ENCODE results near the gene GBP3.

Gene GBP3, protein sequence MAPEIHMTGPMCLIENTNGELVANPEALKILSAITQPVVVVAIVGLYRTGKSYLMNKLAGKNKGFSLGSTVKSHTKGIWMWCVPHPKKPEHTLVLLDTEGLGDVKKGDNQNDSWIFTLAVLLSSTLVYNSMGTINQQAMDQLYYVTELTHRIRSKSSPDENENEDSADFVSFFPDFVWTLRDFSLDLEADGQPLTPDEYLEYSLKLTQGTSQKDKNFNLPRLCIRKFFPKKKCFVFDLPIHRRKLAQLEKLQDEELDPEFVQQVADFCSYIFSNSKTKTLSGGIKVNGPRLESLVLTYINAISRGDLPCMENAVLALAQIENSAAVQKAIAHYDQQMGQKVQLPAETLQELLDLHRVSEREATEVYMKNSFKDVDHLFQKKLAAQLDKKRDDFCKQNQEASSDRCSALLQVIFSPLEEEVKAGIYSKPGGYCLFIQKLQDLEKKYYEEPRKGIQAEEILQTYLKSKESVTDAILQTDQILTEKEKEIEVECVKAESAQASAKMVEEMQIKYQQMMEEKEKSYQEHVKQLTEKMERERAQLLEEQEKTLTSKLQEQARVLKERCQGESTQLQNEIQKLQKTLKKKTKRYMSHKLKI

DNA sequence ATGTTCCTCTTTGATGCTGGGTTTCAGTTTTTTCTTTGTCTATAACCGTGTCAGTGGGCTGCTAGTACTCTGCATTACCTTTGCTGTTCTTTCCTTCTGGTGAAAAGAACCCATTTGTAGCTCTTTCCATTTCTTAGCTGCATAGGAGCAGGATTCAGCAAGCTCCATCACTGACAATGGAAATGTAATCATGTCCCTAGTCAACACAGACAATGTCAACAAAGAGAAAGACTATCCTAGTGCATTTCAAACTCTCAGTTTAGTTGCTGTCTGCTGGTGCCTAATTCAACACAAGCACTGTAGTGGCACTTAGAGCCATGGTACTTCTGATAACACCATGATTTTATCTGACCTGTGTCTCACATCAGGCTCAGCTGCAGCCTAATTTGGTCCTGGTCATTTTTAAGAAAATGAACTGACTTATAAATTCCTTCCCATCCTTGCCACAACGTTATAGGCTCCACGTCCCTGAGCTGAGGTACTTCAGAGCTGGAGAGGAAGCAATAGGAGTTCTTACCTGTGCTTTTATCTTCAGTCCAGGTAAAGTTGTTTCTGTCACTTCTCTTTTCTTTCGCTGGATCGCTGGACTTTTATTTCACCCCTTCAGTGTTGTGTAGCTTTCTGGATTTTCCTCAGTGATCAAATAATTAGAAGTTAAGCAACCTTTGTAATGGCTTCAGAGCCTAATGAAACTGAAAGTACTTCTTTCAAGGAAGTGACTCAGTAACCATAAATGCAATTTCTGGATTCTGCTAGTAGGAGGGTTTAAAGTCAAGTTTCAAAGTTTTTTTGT lies at the start of gene GBP3:
TSS of gene GBP3 (minus strand) at position 700 of the 793 bp plus-strand sequence. CDS start 2,145 bp downstream, outside the sequence.
- H3K4me3 ChIP-seq (ENCODE audit: low read depth, low read length): peak within 1 kb of the TSS; percentile 69
- TF ChIP-seq, protein P1, sequence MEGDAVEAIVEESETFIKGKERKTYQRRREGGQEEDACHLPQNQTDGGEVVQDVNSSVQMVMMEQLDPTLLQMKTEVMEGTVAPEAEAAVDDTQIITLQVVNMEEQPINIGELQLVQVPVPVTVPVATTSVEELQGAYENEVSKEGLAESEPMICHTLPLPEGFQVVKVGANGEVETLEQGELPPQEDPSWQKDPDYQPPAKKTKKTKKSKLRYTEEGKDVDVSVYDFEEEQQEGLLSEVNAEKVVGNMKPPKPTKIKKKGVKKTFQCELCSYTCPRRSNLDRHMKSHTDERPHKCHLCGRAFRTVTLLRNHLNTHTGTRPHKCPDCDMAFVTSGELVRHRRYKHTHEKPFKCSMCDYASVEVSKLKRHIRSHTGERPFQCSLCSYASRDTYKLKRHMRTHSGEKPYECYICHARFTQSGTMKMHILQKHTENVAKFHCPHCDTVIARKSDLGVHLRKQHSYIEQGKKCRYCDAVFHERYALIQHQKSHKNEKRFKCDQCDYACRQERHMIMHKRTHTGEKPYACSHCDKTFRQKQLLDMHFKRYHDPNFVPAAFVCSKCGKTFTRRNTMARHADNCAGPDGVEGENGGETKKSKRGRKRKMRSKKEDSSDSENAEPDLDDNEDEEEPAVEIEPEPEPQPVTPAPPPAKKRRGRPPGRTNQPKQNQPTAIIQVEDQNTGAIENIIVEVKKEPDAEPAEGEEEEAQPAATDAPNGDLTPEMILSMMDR (IDR thresholded peaks at IDR 0.05; ENCODE audit: low read depth, low read length): no peak

DNA sequence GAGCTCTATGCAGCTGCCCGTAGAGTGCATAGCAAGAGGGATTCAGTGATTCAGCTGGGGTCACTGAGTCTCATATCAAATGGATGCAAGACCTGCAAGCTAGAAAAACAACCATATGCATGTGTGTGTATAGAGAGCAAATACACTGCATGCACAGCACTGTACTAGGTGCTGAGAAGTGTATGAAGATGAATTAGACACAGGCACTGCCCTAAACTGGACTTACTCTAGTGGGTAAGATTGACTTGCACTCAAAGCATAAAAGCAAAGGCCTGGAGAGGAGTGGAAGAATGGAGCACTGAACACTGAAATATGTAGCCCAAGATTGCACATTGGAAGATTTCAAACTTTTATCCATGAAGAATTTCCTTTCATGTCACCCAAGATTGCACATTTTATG lies 47.8 kb upstream of the GBP3 start:
- TF ChIP-seq, protein P1 (IDR thresholded peaks at IDR 0.05; ENCODE audit: low read depth, low read length): no peak
- no peak overlapping the region for H3K4me3 ChIP-seq (ENCODE audit: low read depth, low read length)

DNA sequence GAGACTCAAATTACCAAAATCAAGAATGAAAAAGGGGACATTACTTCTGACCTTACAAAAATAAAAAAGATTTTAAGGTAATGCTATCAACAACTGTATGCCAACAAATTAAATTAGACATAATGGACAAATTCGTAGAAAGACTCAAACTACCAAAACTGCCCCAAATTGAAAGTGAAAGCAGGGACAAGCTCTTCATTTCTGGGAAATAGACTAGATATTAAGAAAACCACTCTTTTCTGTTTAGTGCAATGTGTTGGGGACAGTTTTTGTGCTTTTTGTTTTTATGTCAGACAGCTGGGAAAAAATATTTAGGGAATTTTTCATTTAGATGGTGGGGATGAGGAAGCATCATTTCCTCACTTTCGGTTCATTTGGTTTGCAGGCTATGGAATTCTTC lies 47.3 kb upstream of the GBP3 start:
- no peak overlapping the region for H3K4me3 ChIP-seq (ENCODE audit: low read depth, low read length)
- TF ChIP-seq, protein P1 (IDR thresholded peaks at IDR 0.05; ENCODE audit: low read depth, low read length): no peak

DNA sequence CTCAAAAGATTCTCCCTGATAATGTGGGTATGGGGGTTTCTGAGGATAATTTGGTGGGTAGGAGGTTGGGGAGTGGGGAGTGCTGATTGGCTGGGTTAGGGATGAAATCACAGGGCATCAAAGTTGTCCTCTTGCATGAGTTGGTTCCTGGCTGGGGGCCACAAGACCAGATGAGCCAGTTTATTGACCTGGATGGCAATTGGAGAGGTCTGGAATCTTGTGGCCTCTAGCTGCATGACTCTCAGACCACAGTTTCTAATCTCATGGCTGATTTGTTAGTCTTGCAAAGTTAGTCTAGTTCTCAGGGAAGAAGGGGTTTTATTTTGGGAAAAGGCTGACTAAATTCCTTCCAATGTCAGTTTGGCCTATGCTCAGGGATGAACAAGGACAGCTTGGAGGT lies 45.6 kb upstream of the GBP3 start:
- TF ChIP-seq, protein P1 (IDR thresholded peaks at IDR 0.05; ENCODE audit: low read depth, low read length): no peak
- H3K4me3 ChIP-seq (ENCODE audit: low read depth, low read length): no peak overlapping the region

DNA sequence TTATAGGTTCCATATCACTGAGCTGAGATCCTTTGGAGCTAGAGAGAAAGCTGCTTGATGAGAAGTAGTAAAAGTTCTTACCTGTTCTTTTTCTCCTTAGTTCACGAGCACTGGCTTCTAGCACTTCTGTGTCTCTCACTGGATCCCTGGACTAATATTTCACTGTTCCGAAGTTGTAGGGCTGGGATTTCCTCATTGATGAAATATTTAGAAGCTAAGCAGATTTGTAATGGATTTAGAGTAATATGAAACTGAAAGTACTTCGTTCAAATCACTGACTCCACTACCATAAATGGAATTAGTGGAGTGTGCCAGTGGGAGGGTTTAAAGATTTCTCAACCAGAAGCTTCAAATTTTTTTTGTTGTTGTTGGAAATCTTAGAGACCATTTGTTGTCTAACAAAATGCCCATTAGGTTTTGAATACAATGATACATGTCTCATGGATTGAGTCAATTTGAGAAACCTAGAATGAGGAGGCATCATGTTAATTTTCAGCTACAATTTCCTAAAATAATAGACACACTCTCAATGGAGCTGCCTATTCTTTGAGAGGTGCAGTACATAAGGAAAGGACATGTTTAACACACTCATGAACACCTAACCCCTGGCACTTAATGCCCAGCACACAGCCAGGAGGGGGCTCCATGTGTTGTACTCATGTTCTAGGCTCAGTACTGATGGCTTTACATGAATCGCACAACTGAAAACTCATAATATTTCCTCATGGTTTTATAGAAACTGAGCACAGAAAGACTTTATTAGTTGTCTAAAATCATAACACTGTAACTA lies 42.6 kb upstream of the GBP3 start, which contains the start of gene GBP1:
TSS of gene GBP1 (minus strand) at position 130 of the 790 bp plus-strand sequence. CDS start 1,974 bp downstream, outside the sequence.
- peak within 1 kb of the TSS; percentile 77 for H3K4me3 ChIP-seq (ENCODE audit: low read depth, low read length)
- TF ChIP-seq, protein P1 (IDR thresholded peaks at IDR 0.05; ENCODE audit: low read depth, low read length): no peak

DNA sequence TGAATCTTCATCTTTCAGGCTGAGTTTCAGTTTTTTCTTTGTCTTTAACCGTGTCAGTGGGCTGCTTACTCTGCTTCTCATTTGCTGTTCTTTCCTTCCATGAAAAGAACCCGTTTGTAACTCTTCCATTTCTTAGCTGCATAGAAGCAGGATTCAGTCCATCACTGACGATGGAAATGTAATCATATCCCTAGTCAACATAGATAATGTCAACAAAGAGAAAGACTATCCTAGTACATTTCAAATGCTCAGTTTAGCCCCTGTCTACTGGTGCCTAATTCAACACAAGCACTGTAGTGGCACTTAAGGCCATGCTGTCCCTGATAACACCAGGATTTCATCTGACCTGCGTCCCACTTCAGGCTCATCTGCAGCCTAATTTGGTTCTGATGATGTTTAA lies 42.0 kb upstream of the GBP3 start:
- H3K4me3 ChIP-seq (ENCODE audit: low read depth, low read length): peak overlapping the region; percentile 77

More for the DNA sequence above, 42.0 kb upstream of the GBP3 start:
- TF ChIP-seq, protein P1 (IDR thresholded peaks at IDR 0.05; ENCODE audit: low read depth, low read length): no peak
